HG02840 (cell line): Measurements from ENCODE around the gene ATP9B.
"Not testable (repeated sequence)": the region's sequence is repeated elsewhere in the genome, so short reads cannot be mapped to it uniquely, and the experiment has no call there.

Experiments
- ATAC-seq: cut with Tn5 transposase; IDR thresholded peaks from one replicate; pipeline ENCODE4 v1.9.1; 2021; ENCODE audit warnings: mild to moderate bottlenecking, moderate library complexity, moderate number of reproducible peaks; ENCODE audit not compliant: unreplicated experiment, low FRiP score

The ATP9B gene

GRCh38 chr18:79272916-79273315 is 203.7 kb downstream of the ATP9B start:
- no peak for ATAC-seq

- ATAC-seq = no peak
Measured at GRCh38 chr18:79274823-79275222, 205.6 kb downstream of the ATP9B start.

GRCh38 chr18:79275461-79275860 is 206.3 kb downstream of the ATP9B start:
- ATAC-seq = no peak

- no peak for ATAC-seq
Measured at GRCh38 chr18:79275992-79276391, 206.8 kb downstream of the ATP9B start.

- no peak for ATAC-seq
Measured at GRCh38 chr18:79278896-79279295, 209.7 kb downstream of the ATP9B start.

- ATAC-seq = no peak
Measured at GRCh38 chr18:79283131-79283810, 214.1 kb downstream of the ATP9B start.

- no peak for ATAC-seq
Measured at GRCh38 chr18:79283929-79284328, 214.7 kb downstream of the ATP9B start.

- ATAC-seq = not testable (repeated sequence)
Measured at GRCh38 chr18:79285191-79285590, 216.0 kb downstream of the ATP9B start.

- ATAC-seq = not testable (repeated sequence)
Measured at GRCh38 chr18:79290409-79290808, 221.2 kb downstream of the ATP9B start.

- no peak for ATAC-seq
Measured at GRCh38 chr18:79290876-79291275, 221.7 kb downstream of the ATP9B start.

- no peak for ATAC-seq
Measured at GRCh38 chr18:79294235-79294634, 225.0 kb downstream of the ATP9B start.

- ATAC-seq = no peak
Measured at GRCh38 chr18:79299272-79299671, 230.1 kb downstream of the ATP9B start.

- ATAC-seq = no peak
Measured at GRCh38 chr18:79299711-79300110, 230.5 kb downstream of the ATP9B start.

GRCh38 chr18:79300413-79300812 is 231.2 kb downstream of the ATP9B start:
- ATAC-seq = no peak

GRCh38 chr18:79302120-79302519 is 232.9 kb downstream of the ATP9B start:
- no peak for ATAC-seq

GRCh38 chr18:79305911-79306310 is 236.7 kb downstream of the ATP9B start:
- no peak for ATAC-seq

GRCh38 chr18:79309614-79310358 is 240.6 kb downstream of the ATP9B start:
- no peak for ATAC-seq

- no peak for ATAC-seq
Measured at GRCh38 chr18:79314838-79315388, 245.7 kb downstream of the ATP9B start.

- ATAC-seq = no peak
Measured at GRCh38 chr18:79315596-79315995, 246.4 kb downstream of the ATP9B start.

- no peak for ATAC-seq
Measured at GRCh38 chr18:79317703-79318102, 248.5 kb downstream of the ATP9B start.

GRCh38 chr18:79318142-79318673 is 249.0 kb downstream of the ATP9B start:
- ATAC-seq = no peak
